Suprapubic skin (tissue), 4 donors: ENCODE data around the gene POLL. TPM values are rescaled to one million over a fixed set of nuclear protein-coding genes. Genes with fewer than 3 reads are reported as not detected.

ENCODE experiments used
- DNase-seq, 2 donors: peaks; one replicate each; pipeline ENCODE4 v3.0.0-alpha.2; 2019; ENCODE audit warnings: low spot score in 2 of 2
- H3K27ac ChIP-seq: fragments of 200-600 bp; sonication (generic); one replicate; pipeline ENCODE4 v1.5.1; 2019
- H3K27me3 ChIP-seq: fragments of 200-600 bp; sonication (generic); one replicate; pipeline ENCODE4 v1.5.1; 2019
- H3K36me3 ChIP-seq: fragments of 200-600 bp; sonication (generic); one replicate; pipeline ENCODE4 v1.5.1; 2019
- H3K4me1 ChIP-seq: fragments of 200-600 bp; sonication (generic); one replicate; pipeline ENCODE4 v1.5.1; 2019
- H3K4me3 ChIP-seq: fragments of 200-600 bp; sonication (generic); one replicate; pipeline ENCODE4 v1.5.1; 2019; ENCODE audit warnings: mild to moderate bottlenecking
- H3K9me3 ChIP-seq: fragments of 200-600 bp; sonication (generic); one replicate; pipeline ENCODE4 v1.5.1; 2019
- CTCF ChIP-seq, 2 donors: fragments of 200-600 bp in 1 of 2; fragments of 450-650 bp in 1 of 2; sonication (generic) in 1 of 2; IDR thresholded peaks; one replicate each; pipeline ENCODE4 v1.5.1; 2016 to 2019; ENCODE audit warnings: antibody characterized with exemption in 2 of 2, mild to moderate bottlenecking in 1 of 2, moderate library complexity in 1 of 2
- EP300 ChIP-seq: sonication (generic); formaldehyde crosslinking; IDR thresholded peaks from one replicate; pipeline ENCODE4 v1.6.1; 2017; ENCODE audit warnings: antibody characterized with exemption
- POLR2A ChIP-seq, 2 donors: fragments of 450-650 bp; IDR thresholded peaks; one replicate each; pipeline ENCODE4 v1.6.1; 2017; ENCODE audit warnings: antibody characterized with exemption in 2 of 2, mild to moderate bottlenecking in 2 of 2, moderate library complexity in 2 of 2
- POLR2AphosphoS5 ChIP-seq, 3 donors: sonication (generic); formaldehyde crosslinking; IDR thresholded peaks; one replicate each; pipeline ENCODE4 v1.6.1; 2017; ENCODE audit warnings: antibody characterized with exemption in 3 of 3
- WGBS: methylation state at CpG from one replicate; pipeline ENCODE4 v1.1.5; 2018; 5-methylcytosine and 5-hydroxymethylcytosine counted together
- total RNA-seq, 4 donors: library from RNA; depleted of rRNA; stranded (reverse); fragments of >200 nt; gene quantifications; one replicate each; pipeline ENCODE4 v1.1.0, GENCODE V29; 2016

Gene POLL
- total RNA-seq, 4 donors from 2014 or later: 13.5 to 32.3 (median 20.6) TPM

- DNase-seq: no peak
- Histone ChIP-seq H3K4me3 (no peak overlapping the region), H3K27ac (no peak overlapping the region), H3K27me3 (peaks cover 71% of the 10 kb centered on the region), H3K9me3 (no peaks in the 10 kb centered on the region), H3K4me1 (peaks cover 26% of the 10 kb centered on the region), H3K36me3 (no peaks in the 10 kb centered on the region)
- 74% methylated on average over 7 of the region's 7 CpGs for WGBS
- TF ChIP-seq CTCF (IDR thresholded peaks at IDR 0.05): no peak
- no peak for TF ChIP-seq POLR2AphosphoS5 (IDR thresholded peaks at IDR 0.05)
- TF ChIP-seq POLR2A (IDR thresholded peaks at IDR 0.05): no peak
- no peak for TF ChIP-seq EP300
Measured at GRCh38 chr10:101567165-101568006, 20.7 kb downstream of the POLL start.

GRCh38 chr10:101566333-101567164 is 21.5 kb downstream of the POLL start:
- Histone ChIP-seq H3K9me3 (no peaks in the 10 kb centered on the region), H3K36me3 (no peaks in the 10 kb centered on the region), H3K27ac (no peak overlapping the region), H3K4me3 (peak overlapping the region; percentile 21), H3K4me1 (peaks cover 26% of the 10 kb centered on the region), H3K27me3 (peaks cover 76% of the 10 kb centered on the region)
- no peak for TF ChIP-seq CTCF (IDR thresholded peaks at IDR 0.05)
- no peak for DNase-seq
- WGBS: 24% methylated on average over 19 of the region's 59 CpGs

- Histone ChIP-seq H3K4me3 (no peak overlapping the region), H3K27me3 (peaks cover 80% of the 10 kb centered on the region), H3K9me3 (no peaks in the 10 kb centered on the region), H3K36me3 (no peaks in the 10 kb centered on the region), H3K27ac (no peak overlapping the region), H3K4me1 (peaks cover 25% of the 10 kb centered on the region)
- WGBS: 58% methylated on average over 8 of the region's 8 CpGs
- no peak for TF ChIP-seq POLR2AphosphoS5 (IDR thresholded peaks at IDR 0.05)
- TF ChIP-seq EP300: no peak
- no peak for TF ChIP-seq POLR2A (IDR thresholded peaks at IDR 0.05)
- no peak for TF ChIP-seq CTCF (IDR thresholded peaks at IDR 0.05)
- no peak for DNase-seq
Measured at GRCh38 chr10:101565936-101566332, 22.1 kb downstream of the POLL start.

- Histone ChIP-seq H3K9me3 (no peaks in the 10 kb centered on the region), H3K4me1 (peaks cover 20% of the 10 kb centered on the region), H3K4me3 (no peak overlapping the region), H3K27ac (no peak overlapping the region), H3K27me3 (peaks cover 80% of the 10 kb centered on the region), H3K36me3 (no peaks in the 10 kb centered on the region)
- no peak for TF ChIP-seq POLR2A (IDR thresholded peaks at IDR 0.05)
- no peak for TF ChIP-seq CTCF (IDR thresholded peaks at IDR 0.05)
- TF ChIP-seq EP300: no peak
- no peak for TF ChIP-seq POLR2AphosphoS5 (IDR thresholded peaks at IDR 0.05)
- DNase-seq: no peak
- 86% methylated on average over 4 of the region's 5 CpGs for WGBS
Measured at GRCh38 chr10:101565370-101565900, 22.6 kb downstream of the POLL start.

- H3K27me3 ChIP-seq: peaks cover 75% of the 10 kb centered on the region
- no peak for TF ChIP-seq POLR2AphosphoS5 (IDR thresholded peaks at IDR 0.05)
- TF ChIP-seq POLR2A (IDR thresholded peaks at IDR 0.05): no peak
- TF ChIP-seq EP300: no peak
- no peak for TF ChIP-seq CTCF (IDR thresholded peaks at IDR 0.05)
- no peaks in the 10 kb centered on the region for H3K9me3 ChIP-seq
- 79% methylated on average over 15 of the region's 15 CpGs for WGBS
- H3K4me1 ChIP-seq: peaks cover 12% of the 10 kb centered on the region
- H3K36me3 ChIP-seq: no peaks in the 10 kb centered on the region
- no peak overlapping the region for H3K27ac ChIP-seq
- no peak for DNase-seq
- H3K4me3 ChIP-seq: no peak overlapping the region
Measured at GRCh38 chr10:101564490-101564991, 23.5 kb downstream of the POLL start.
